GM23248 (cell line): Measurements from ENCODE around the gene GAS2. TPM values are rescaled to one million over a fixed set of nuclear protein-coding genes. Genes with fewer than 3 reads are reported as not detected.

ENCODE experiments used
- DNase-seq: peaks from one replicate; pipeline ENCODE4 v3.0.0-alpha.2; 2015
- H2AFZ ChIP-seq: fragments of 200-600 bp; sonication (generic); 2 replicates; pipeline ENCODE4 v1.6.1; 2016; ENCODE audit warnings: antibody characterized with exemption
- H3F3A ChIP-seq: fragments of 200-600 bp; sonication (generic); 2 replicates; pipeline ENCODE4 v1.6.1; 2016; ENCODE audit warnings: mild to moderate bottlenecking, antibody characterized with exemption, mixed run types; ENCODE audit not compliant: insufficient read depth
- H3K27ac ChIP-seq: fragments of 200-600 bp; sonication (generic); 2 replicates; pipeline ENCODE4 v1.5.1; 2016; ENCODE audit warnings: mild to moderate bottlenecking
- H3K27me3 ChIP-seq: fragments of 200-600 bp; sonication (generic); replicated peaks from 2 replicates; pipeline ENCODE4 v1.6.1; 2016; ENCODE audit warnings: mild to moderate bottlenecking; ENCODE audit not compliant: insufficient read depth
- H3K36me3 ChIP-seq: fragments of 200-600 bp; sonication (generic); 2 replicates; pipeline ENCODE4 v1.6.1; 2016; ENCODE audit warnings: low read depth, mild to moderate bottlenecking
- H3K4me1 ChIP-seq: fragments of 200-600 bp; sonication (generic); 2 replicates; pipeline ENCODE4 v1.6.1; 2016; ENCODE audit warnings: mild to moderate bottlenecking; ENCODE audit not compliant: insufficient read depth
- H3K4me2 ChIP-seq: fragments of 200-600 bp; sonication (generic); one replicate; pipeline ENCODE4 v1.6.1; 2016; ENCODE audit warnings: mild to moderate bottlenecking; ENCODE audit not compliant: unreplicated experiment
- H3K4me3 ChIP-seq: fragments of 200-600 bp; sonication (generic); 2 replicates; pipeline ENCODE4 v1.5.1; 2016; ENCODE audit warnings: mild to moderate bottlenecking
- H3K79me2 ChIP-seq: fragments of 200-600 bp; sonication (generic); 2 replicates; pipeline ENCODE4 v1.6.1; 2016; ENCODE audit warnings: mild to moderate bottlenecking; ENCODE audit not compliant: insufficient read depth
- H3K9ac ChIP-seq: fragments of 200-600 bp; sonication (generic); 2 replicates; pipeline ENCODE4 v1.6.1; 2016; ENCODE audit warnings: mild to moderate bottlenecking
- H3K9me2 ChIP-seq: fragments of 200-600 bp; sonication (generic); 2 replicates; pipeline ENCODE4 v1.6.1; 2016; ENCODE audit warnings: mixed run types, mild to moderate bottlenecking, moderate library complexity; ENCODE audit not compliant: insufficient read depth
- H3K9me3 ChIP-seq: fragments of 200-600 bp; sonication (generic); one replicate; pipeline ENCODE4 v1.6.1; 2017; ENCODE audit warnings: low read depth
- H4K20me1 ChIP-seq: fragments of 200-600 bp; sonication (generic); 2 replicates; pipeline ENCODE4 v1.6.0; 2016; ENCODE audit not compliant: insufficient read depth
- EZH2 ChIP-seq: fragments of 200-600 bp; sonication (generic); IDR thresholded peaks from 2 replicates; pipeline ENCODE4 v1.6.1; 2018; ENCODE audit warnings: antibody characterized with exemption, mild to moderate bottlenecking; ENCODE audit not compliant: insufficient read depth, poor library complexity, severe bottlenecking
- EZH2phosphoT487 ChIP-seq: fragments of 200-600 bp; sonication (generic); IDR thresholded peaks from 2 replicates; pipeline ENCODE4 v1.6.1; 2018; ENCODE audit warnings: antibody characterized with exemption, moderate library complexity, mild to moderate bottlenecking, low read depth; ENCODE audit not compliant: insufficient read depth
- WGBS, 2 experiments: methylation state at CpG; one replicate each; pipeline ENCODE4 v1.1.6; 2015 to 2017; ENCODE audit warnings: low lambda C conversion rate in 2 of 2, low coverage in 1 of 2; ENCODE audit errors: missing lambda C conversion rate in 2 of 2; 5-methylcytosine and 5-hydroxymethylcytosine counted together
- in situ Hi-C: fragments of 300-500 bp; cut with MboI; formaldehyde crosslinking; loops from 2 replicates; pipeline ENCODE4 v1.15.0; 2020
- polyA plus RNA-seq: library from polyadenylated mRNA; unstranded; fragments of >200 nt; fragmentation: Nextera tagmentation; extraction: Ambion mirVana; gene quantifications from 2 replicates; pipeline ENCODE4 v1.2.1, GENCODE V29; 2016
- total RNA-seq: library from RNA; depleted of rRNA; stranded (reverse); fragments of >200 nt; shearing (Covaris generic); gene quantifications from 2 replicates; pipeline ENCODE4 v1.2.3, GENCODE V29; 2014

Gene GAS2
- total and polyA plus RNA-seq, 2 experiments from 2014 or later = 0.63 to 1.2 TPM

- WGBS, 2 experiments = 57 to 68% methylated on average over 2 of the region's 2 CpGs
- Histone ChIP-seq H3K4me3 (no peak overlapping the region), H3K4me1 (no peaks in the 10 kb centered on the region), H3K36me3 (no peaks in the 10 kb centered on the region), H3K27ac (no peak overlapping the region), H4K20me1 (no peaks in the 10 kb centered on the region), H3K27me3 (no peaks in the 10 kb centered on the region), H2AFZ (no peak overlapping the region), H3K9me3 (no peaks in the 10 kb centered on the region), H3K79me2 (no peaks in the 10 kb centered on the region), H3K9me2 (no peaks in the 10 kb centered on the region), H3K9ac (no peak overlapping the region), H3F3A (no peaks in the 10 kb centered on the region), H3K4me2 (no peak overlapping the region)
- DNase-seq = no peak
- TF ChIP-seq EZH2 (no peak), EZH2phosphoT487 (no peak)
- in situ Hi-C loops = no loop called here
Measured at GRCh38 chr11:22822203-22822602, 155.8 kb downstream of the GAS2 start.

- no peaks in the 10 kb centered on the region for H3K4me1 ChIP-seq
- H4K20me1 ChIP-seq = no peaks in the 10 kb centered on the region
- H3K4me2 ChIP-seq = no peak overlapping the region
- no peaks in the 10 kb centered on the region for H3K79me2 ChIP-seq
- no peak overlapping the region for H3K4me3 ChIP-seq
- H3K27me3 ChIP-seq = no peaks in the 10 kb centered on the region
- no peaks in the 10 kb centered on the region for H3K9me3 ChIP-seq
- H2AFZ ChIP-seq = no peak overlapping the region
- in situ Hi-C loops = no loop called here
- H3K36me3 ChIP-seq = no peaks in the 10 kb centered on the region
- H3K9ac ChIP-seq = no peak overlapping the region
- no peak overlapping the region for H3K27ac ChIP-seq
- DNase-seq = no peak
- no peaks in the 10 kb centered on the region for H3F3A ChIP-seq
- H3K9me2 ChIP-seq = no peaks in the 10 kb centered on the region
- no peak for TF ChIP-seq EZH2
- TF ChIP-seq EZH2phosphoT487 = no peak
- WGBS, 2 experiments = 76 to 85% methylated on average over 6 of the region's 6 CpGs
Measured at GRCh38 chr11:22828373-22828772, 162.0 kb downstream of the GAS2 start.

- Histone ChIP-seq H3K9me3 (no peaks in the 10 kb centered on the region), H2AFZ (peak within 1 kb of the TSS; percentile 90), H3K4me2 (peak within 1 kb of the TSS; percentile 60), H3K27ac (no peak within 1 kb of the TSS), H3K4me1 (no peaks in the 10 kb centered on the region), H3K4me3 (peak within 1 kb of the TSS; percentile 74), H3K79me2 (no peaks in the 10 kb centered on the region), H3K27me3 (no peaks in the 10 kb centered on the region), H3K9ac (peak within 1 kb of the TSS; percentile 54), H3F3A (no peaks in the 10 kb centered on the region), H3K36me3 (no peaks in the 10 kb centered on the region), H4K20me1 (no peaks in the 10 kb centered on the region), H3K9me2 (no peaks in the 10 kb centered on the region)
- 4 to 6% methylated on average over 59 to 78 of the region's 79 CpGs for WGBS, 2 experiments
- in situ Hi-C loops = no loop called here
- no peak for TF ChIP-seq EZH2
- TF ChIP-seq EZH2phosphoT487 = no peak
- DNase-seq = peak; percentile 76
Measured at GRCh38 chr11:22829231-22830081, 163.0 kb downstream of the GAS2 start, which contains the start of gene SVIP. TSS of gene SVIP (minus strand) at chr11:22829801. CDS start at chr11:22829748, 53 bp downstream.

- in situ Hi-C loops = no loop called here
Measured at GRCh38 chr11:22830082-22830414, 163.6 kb downstream of the GAS2 start.

More at GRCh38 chr11:22830082-22830414, 163.6 kb downstream of the GAS2 start:
- Histone ChIP-seq H3K79me2 (no peaks in the 10 kb centered on the region), H3K9me3 (no peaks in the 10 kb centered on the region), H3K4me2 (peak overlapping the region; percentile 60), H3K9me2 (no peaks in the 10 kb centered on the region), H3K36me3 (no peaks in the 10 kb centered on the region), H3K27me3 (no peaks in the 10 kb centered on the region), H4K20me1 (no peaks in the 10 kb centered on the region), H3K9ac (no peak overlapping the region), H3K27ac (no peak overlapping the region), H3K4me3 (peak overlapping the region; percentile 74), H3F3A (no peaks in the 10 kb centered on the region), H2AFZ (no peak overlapping the region), H3K4me1 (no peaks in the 10 kb centered on the region)
- DNase-seq = no peak
- 18 to 19% methylated on average over 4 of the region's 4 CpGs for WGBS, 2 experiments
- TF ChIP-seq EZH2phosphoT487 = no peak
- no peak for TF ChIP-seq EZH2
